Measurements from ENCODE around the gene C19orf67. TPM values are rescaled to one million over a fixed set of nuclear protein-coding genes. Genes with fewer than 3 reads are reported as not detected.

C19orf67 gene
- total and polyA plus RNA-seq, 2 experiments from 2014 or later, result not detected

- ATAC-seq (peak; percentile 62), DNase-seq (ENCODE audit: low spot score) (peak; percentile 61)
Observed at GRCh38 chr19:14096272-14096992, 10.8 kb upstream of the C19orf67 start.

GRCh38 chr19:14094854-14095253 lies 9.3 kb upstream of the C19orf67 start:
- H3K9me3 Mint-ChIP-seq, result peaks cover 15% of the 10 kb centered on the region
- H3K27me3 Mint-ChIP-seq (ENCODE audit: insufficient read depth, low read depth, poor library complexity), result peaks cover 18% of the 10 kb centered on the region
- no peak overlapping the region for H3K4me3 Mint-ChIP-seq
- Histone ChIP-seq H3K27me3 (ENCODE audit: insufficient read depth) (no peaks in the 10 kb centered on the region), H3K4me2 (no peak overlapping the region), H3K9me2 (ENCODE audit: insufficient read depth) (no peaks in the 10 kb centered on the region), H3K4me3 (no peak overlapping the region), H3K79me2 (replicated peaks; ENCODE audit: insufficient read depth) (no peaks in the 10 kb centered on the region), H3K4me1 (ENCODE audit: insufficient read depth) (peaks cover 3% of the 10 kb centered on the region), H2AFZ (no peak overlapping the region), H3F3A (replicated peaks; ENCODE audit: low read depth) (0 out of 2 replicates have a peak, but pooled peaks cover 24% of the 10 kb centered on the region), H3K27ac (ENCODE audit: low read depth) (no peak overlapping the region), H4K20me1 (replicated peaks; ENCODE audit: insufficient read depth) (no peaks in the 10 kb centered on the region; the same call in 1 of the 2 replicates), H3K36me3 (ENCODE audit: insufficient read depth) (no peaks in the 10 kb centered on the region)
- no peak overlapping the region for H3K27ac Mint-ChIP-seq
- H3K4me1 Mint-ChIP-seq, result peaks cover 8% of the 10 kb centered on the region; the same call in 2 of the 3 replicates
- peaks cover 20% of the 10 kb centered on the region for H3K36me3 Mint-ChIP-seq (ENCODE audit: low read depth)
- DNase-seq (ENCODE audit: low spot score) (no peak), ATAC-seq (no peak)
- TF ChIP-seq POLR2AphosphoS5 (IDR thresholded peaks at IDR 0.05; ENCODE audit: low read depth), result no peak
- no peak for TF ChIP-seq ETS1 (IDR thresholded peaks at IDR 0.05)
- no peak for TF ChIP-seq NANOG (IDR thresholded peaks at IDR 0.05; ENCODE audit: borderline replicate concordance)
- TF ChIP-seq JUNB (IDR thresholded peaks at IDR 0.05; ENCODE audit: unreplicated experiment), result no peak
- TF ChIP-seq EZH2 (IDR thresholded peaks at IDR 0.05; ENCODE audit: low read depth, unreplicated experiment), result no peak

More at GRCh38 chr19:14096272-14096992, 10.8 kb upstream of the C19orf67 start:
- H3K79me2 ChIP-seq (replicated peaks; ENCODE audit: insufficient read depth), result no peaks in the 10 kb centered on the region
- Mint-ChIP-seq H3K36me3 (ENCODE audit: low read depth) (peaks cover 20% of the 10 kb centered on the region), H3K27me3 (ENCODE audit: insufficient read depth, low read depth, poor library complexity) (peaks cover 17% of the 10 kb centered on the region), H3K4me3 (no peak overlapping the region), H3K4me1 (peaks cover 7% of the 10 kb centered on the region; the same call in 2 of the 3 replicates), H3K27ac (0 out of 2 replicates have a peak overlapping the region, but pooled peaks have one; percentile 10), H3K9me3 (peaks cover 15% of the 10 kb centered on the region)
- no peaks in the 10 kb centered on the region for H3K27me3 ChIP-seq (ENCODE audit: insufficient read depth)
- no peaks in the 10 kb centered on the region; the same call in 1 of the 2 replicates for H4K20me1 ChIP-seq (replicated peaks; ENCODE audit: insufficient read depth)
- H3K36me3 ChIP-seq (ENCODE audit: insufficient read depth), result no peaks in the 10 kb centered on the region
- H3K4me1 ChIP-seq (ENCODE audit: insufficient read depth), result peaks cover 3% of the 10 kb centered on the region
- no peak for TF ChIP-seq POLR2AphosphoS5 (IDR thresholded peaks at IDR 0.05; ENCODE audit: low read depth)
- TF ChIP-seq JUNB (IDR thresholded peaks at IDR 0.05; ENCODE audit: unreplicated experiment), result no peak
- TF ChIP-seq CTCF (conservative IDR thresholded peaks at IDR 0.05; ENCODE audit: low read depth in 2 of 2), result peak; percentile 41 to 73
- TF ChIP-seq ZNF331 (CRISPR knock-in tag; IDR thresholded peaks at IDR 0.05; ENCODE audit: low read depth), result no peak
- no peak overlapping the region for H3K27ac ChIP-seq (ENCODE audit: low read depth)
- H3K4me2 ChIP-seq, result no peak overlapping the region
- 0 out of 2 replicates have a peak, but pooled peaks cover 24% of the 10 kb centered on the region for H3F3A ChIP-seq (replicated peaks; ENCODE audit: low read depth)
- H2AFZ ChIP-seq, result no peak overlapping the region
- no peaks in the 10 kb centered on the region for H3K9me2 ChIP-seq (ENCODE audit: insufficient read depth)
- H3K4me3 ChIP-seq, result no peak overlapping the region
